ENCODE measurements around the gene HRH1. TPM values are rescaled to one million over a fixed set of nuclear protein-coding genes. Genes with fewer than 3 reads are reported as not detected.
"Not testable (repeated sequence)": the region's sequence is repeated elsewhere in the genome, so short reads cannot be mapped to it uniquely, and the experiment has no call there.

Gene HRH1
- total RNA-seq, 2 donors from 2014 or later, result 0.14 TPM; not detected in 1

- no peaks in the 10 kb centered on the region for H3K4me1 Mint-ChIP-seq (ENCODE audit: low read depth in 2 of 2)
- ATAC-seq, result no peak
Observed at GRCh38 chr3:11168881-11169805, 14.8 kb downstream of the HRH1 start.

GRCh38 chr3:11170052-11170770 is 15.9 kb downstream of the HRH1 start:
- Mint-ChIP-seq H3K4me3 (no peak overlapping the region), H3K4me1 (ENCODE audit: low read depth in 2 of 2) (no peaks in the 10 kb centered on the region), H3K27ac (no peak overlapping the region), H3K9me3 (no peaks in the 10 kb centered on the region), H3K36me3 (no peaks in the 10 kb centered on the region), H3K27me3 (peaks cover 9 to 11% of the 10 kb centered on the region in 2 donors)
- DNase-seq (ENCODE audit: low spot score) (no peak), ATAC-seq (no peak)

More at GRCh38 chr3:11168881-11169805, 14.8 kb downstream of the HRH1 start:
- Mint-ChIP-seq H3K27ac (no peak overlapping the region), H3K27me3 (peaks cover 10 to 11% of the 10 kb centered on the region in 2 donors), H3K4me3 (no peak overlapping the region), H3K9me3 (no peaks in the 10 kb centered on the region), H3K36me3 (no peaks in the 10 kb centered on the region)
- no peak for DNase-seq (ENCODE audit: low spot score)

- Mint-ChIP-seq H3K9me3 (no peaks in the 10 kb centered on the region), H3K27me3 (peaks cover 8 to 11% of the 10 kb centered on the region in 2 donors), H3K4me3 (no peak overlapping the region), H3K36me3 (no peaks in the 10 kb centered on the region), H3K27ac (no peak overlapping the region), H3K4me1 (ENCODE audit: low read depth in 2 of 2) (no peaks in the 10 kb centered on the region)
- no peak for ATAC-seq
- no peak for DNase-seq (ENCODE audit: low spot score)
Observed at GRCh38 chr3:11172096-11172690, 17.9 kb downstream of the HRH1 start.

- no peaks in the 10 kb centered on the region for H3K4me1 Mint-ChIP-seq (ENCODE audit: low read depth in 2 of 2)
- H3K27me3 Mint-ChIP-seq, result peaks cover 8 to 11% of the 10 kb centered on the region in 2 donors
- H3K9me3 Mint-ChIP-seq, result no peaks in the 10 kb centered on the region
- H3K27ac Mint-ChIP-seq, result no peak overlapping the region
- no peak overlapping the region for H3K4me3 Mint-ChIP-seq
- no peaks in the 10 kb centered on the region for H3K36me3 Mint-ChIP-seq
- ATAC-seq (no peak), DNase-seq (ENCODE audit: low spot score) (no peak)
Observed at GRCh38 chr3:11173828-11174465, 19.7 kb downstream of the HRH1 start.

- H3K9me3 Mint-ChIP-seq, result no peaks in the 10 kb centered on the region
- DNase-seq (ENCODE audit: low spot score) (no peak), ATAC-seq (no peak)
- no peaks in the 10 kb centered on the region for H3K4me1 Mint-ChIP-seq (ENCODE audit: low read depth in 2 of 2)
- no peaks in the 10 kb centered on the region for H3K27me3 Mint-ChIP-seq
- no peaks in the 10 kb centered on the region for H3K36me3 Mint-ChIP-seq
- H3K27ac Mint-ChIP-seq, result no peak overlapping the region
- H3K4me3 Mint-ChIP-seq, result no peak overlapping the region
Observed at GRCh38 chr3:11178421-11178820, 24.1 kb downstream of the HRH1 start.

- not testable (repeated sequence) for H3K27ac Mint-ChIP-seq; DNase-seq (ENCODE audit: low spot score); H3K9me3 Mint-ChIP-seq; ATAC-seq; H3K4me1 Mint-ChIP-seq (ENCODE audit: low read depth in 2 of 2); H3K4me3 Mint-ChIP-seq; H3K36me3 Mint-ChIP-seq
- peaks cover 9 to 13% of the 10 kb centered on the region in 2 donors for H3K27me3 Mint-ChIP-seq
Observed at GRCh38 chr3:11184328-11184969, 30.2 kb downstream of the HRH1 start.

GRCh38 chr3:11185144-11185543 is 30.9 kb downstream of the HRH1 start:
- Mint-ChIP-seq H3K27ac (no peak overlapping the region), H3K4me3 (no peak overlapping the region), H3K27me3 (peaks cover 9 to 13% of the 10 kb centered on the region in 2 donors), H3K9me3 (no peaks in the 10 kb centered on the region), H3K36me3 (no peaks in the 10 kb centered on the region), H3K4me1 (ENCODE audit: low read depth in 2 of 2) (no peaks in the 10 kb centered on the region)
- no peak for ATAC-seq
- no peak for DNase-seq (ENCODE audit: low spot score)

GRCh38 chr3:11185564-11186317 is 31.4 kb downstream of the HRH1 start:
- no peaks in the 10 kb centered on the region for H3K9me3 Mint-ChIP-seq
- no peaks in the 10 kb centered on the region for H3K36me3 Mint-ChIP-seq
- ATAC-seq, result no peak
- peaks cover 9 to 13% of the 10 kb centered on the region in 2 donors for H3K27me3 Mint-ChIP-seq
- no peaks in the 10 kb centered on the region for H3K4me1 Mint-ChIP-seq (ENCODE audit: low read depth in 2 of 2)
- no peak overlapping the region for H3K27ac Mint-ChIP-seq
- H3K4me3 Mint-ChIP-seq, result no peak overlapping the region
- DNase-seq (ENCODE audit: low spot score), result no peak

- H3K36me3 Mint-ChIP-seq, result no peaks in the 10 kb centered on the region
- no peaks in the 10 kb centered on the region for H3K4me1 Mint-ChIP-seq (ENCODE audit: low read depth in 2 of 2)
- ATAC-seq, result no peak
Observed at GRCh38 chr3:11186318-11186692, 32.0 kb downstream of the HRH1 start.

GRCh38 chr3:11186771-11187191 is 32.5 kb downstream of the HRH1 start:
- H3K27me3 Mint-ChIP-seq, result peaks cover 12 to 13% of the 10 kb centered on the region in 2 donors
- H3K9me3 Mint-ChIP-seq, result no peaks in the 10 kb centered on the region
- no peaks in the 10 kb centered on the region for H3K4me1 Mint-ChIP-seq (ENCODE audit: low read depth in 2 of 2)
- no peaks in the 10 kb centered on the region for H3K36me3 Mint-ChIP-seq
- ATAC-seq (no peak), DNase-seq (ENCODE audit: low spot score) (no peak)
- no peak overlapping the region for H3K27ac Mint-ChIP-seq
- H3K4me3 Mint-ChIP-seq, result no peak overlapping the region

More at GRCh38 chr3:11186318-11186692, 32.0 kb downstream of the HRH1 start:
- H3K4me3 Mint-ChIP-seq, result no peak overlapping the region
- peaks cover 12 to 13% of the 10 kb centered on the region in 2 donors for H3K27me3 Mint-ChIP-seq
- DNase-seq (ENCODE audit: low spot score), result no peak
- H3K9me3 Mint-ChIP-seq, result no peaks in the 10 kb centered on the region
- H3K27ac Mint-ChIP-seq, result no peak overlapping the region

GRCh38 chr3:11187681-11188080 is 33.4 kb downstream of the HRH1 start:
- no peak for ATAC-seq
- Mint-ChIP-seq H3K27me3 (peaks cover 13 to 15% of the 10 kb centered on the region in 2 donors), H3K4me3 (no peak overlapping the region), H3K36me3 (no peaks in the 10 kb centered on the region), H3K27ac (no peak overlapping the region), H3K9me3 (no peaks in the 10 kb centered on the region), H3K4me1 (ENCODE audit: low read depth in 2 of 2) (no peaks in the 10 kb centered on the region)
- DNase-seq (ENCODE audit: low spot score), result no peak

GRCh38 chr3:11188231-11188630 is 33.9 kb downstream of the HRH1 start:
- ATAC-seq, result no peak
- Mint-ChIP-seq H3K4me1 (ENCODE audit: low read depth in 2 of 2) (no peaks in the 10 kb centered on the region), H3K4me3 (no peak overlapping the region), H3K27me3 (peaks cover 13 to 15% of the 10 kb centered on the region in 2 donors), H3K27ac (no peak overlapping the region), H3K9me3 (no peaks in the 10 kb centered on the region), H3K36me3 (no peaks in the 10 kb centered on the region)
- DNase-seq (ENCODE audit: low spot score), result no peak

All from natural killer cell treated with Interleukin-12 subunit alpha and Interleukin-12 subunit beta and Interleukin-15 and Interleukin-18, amount 100 ng/mL, for 72 hours (primary cell).